RWPE1 (cell line): ENCODE results near the gene ERV3-1.
A peak's percentile ranks its signal among the peaks of the same experiment; 100 is the strongest.
"Not testable (repeated sequence)": the region's sequence is repeated elsewhere in the genome, so short reads cannot be mapped to it uniquely, and the experiment has no call there.

Source experiments
- CTCF ChIA-PET: fragments of 350-600 bp; sonication (Branson Sonifier 250); formaldehyde crosslinking; extraction: SDS; loops from one replicate; lab custom pipeline; 2021; lab: Yijun Ruan, JAX
- POLR2A ChIA-PET: fragments of 400-600 bp; formaldehyde crosslinking; extraction: SDS; loops from one replicate; lab custom pipeline; 2020; ENCODE audit warnings: antibody characterized with exemption; ENCODE audit not compliant: low non-redundant PET; lab: Yijun Ruan, JAX
- DNase-seq: peaks from one replicate; pipeline ENCODE4 v3.0.0; 2012; ENCODE audit warnings: low spot score
- H3K27ac ChIP-seq: fragments of 450-650 bp; 2 replicates; pipeline ENCODE4 v1.5.1; 2017
- CTCF ChIP-seq: fragments of 450-650 bp; conservative IDR thresholded peaks from 2 replicates; pipeline ENCODE4 v1.5.1; 2017; ENCODE audit warnings: low read depth, mild to moderate bottlenecking

ERV3-1 gene

GRCh38 chr7:64947252-64948000, 59.1 kb downstream of the ERV3-1 start:
- no peak for DNase-seq
- ChIA-PET POLR2A (no interaction called here), CTCF (interaction anchor here (0.5 kb wide), 1 partner anchor 934 kb away, joined by 3 read pairs; no protein-coding TSS in a partner anchor)
- TF ChIP-seq CTCF = no peak
- H3K27ac ChIP-seq = no peak overlapping the region

GRCh38 chr7:64946772-64947171, 59.7 kb downstream of the ERV3-1 start:
- ChIA-PET CTCF (interaction anchor here (0.5 kb wide), 1 partner anchor 933 kb away, joined by 3 read pairs; no protein-coding TSS in a partner anchor), POLR2A (no interaction called here)
- H3K27ac ChIP-seq = no peak overlapping the region
- DNase-seq = no peak
- no peak for TF ChIP-seq CTCF

- no peak for TF ChIP-seq CTCF
- ChIA-PET POLR2A (no interaction called here), CTCF (no interaction called here)
Measured at GRCh38 chr7:64945503-64946175, 60.8 kb downstream of the ERV3-1 start.

GRCh38 chr7:64944667-64945502, 61.6 kb downstream of the ERV3-1 start:
- POLR2A ChIA-PET, CTCF ChIA-PET, DNase-seq: not testable (repeated sequence)
- H3K27ac ChIP-seq = peak overlapping the region; percentile 40

More at GRCh38 chr7:64945503-64946175, 60.8 kb downstream of the ERV3-1 start:
- H3K27ac ChIP-seq = peak overlapping the region; percentile 40
- DNase-seq = no peak
